Hepatocyte (in vitro differentiated cells): ENCODE data around the gene IPP.

Experiments used
- CTCF ChIP-seq: fragments of 200-600 bp; sonication (generic); IDR thresholded peaks from 2 replicates; pipeline ENCODE4 v1.5.1; 2016; ENCODE audit warnings: antibody characterized with exemption, mild to moderate bottlenecking; ENCODE audit not compliant: poor library complexity
- EZH2 ChIP-seq: fragments of 200-600 bp; sonication (generic); IDR thresholded peaks from 2 replicates; pipeline ENCODE4 v1.6.1; 2016; ENCODE audit warnings: antibody characterized with exemption, mild to moderate bottlenecking, borderline replicate concordance

DNA sequence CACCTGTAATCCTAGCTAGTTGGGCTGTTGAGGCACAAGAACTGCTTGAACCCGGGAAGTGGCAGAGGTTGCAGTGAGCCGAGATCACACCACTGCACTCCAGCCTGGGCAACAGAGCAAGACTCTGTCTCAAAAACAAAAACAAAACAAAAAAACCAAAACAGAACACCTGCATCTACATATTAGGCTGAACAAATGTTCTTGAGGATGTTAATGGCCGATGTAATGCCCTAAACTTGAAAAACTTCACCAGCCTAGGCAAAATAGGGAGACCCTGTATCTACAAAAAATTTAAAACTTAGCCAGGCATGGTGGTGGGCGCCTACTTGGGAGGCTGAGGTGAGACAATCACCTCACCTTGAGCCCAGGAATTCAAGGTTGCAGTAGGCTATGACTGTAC is 81.9 kb downstream of the IPP start:
- no peak for TF ChIP-seq CTCF
- TF ChIP-seq EZH2: no peak
